Measurements from ENCODE around the gene CACNB4. TPM values are rescaled to one million over a fixed set of nuclear protein-coding genes. Genes with fewer than 3 reads are reported as not detected.
"Not testable (repeated sequence)": the region's sequence is repeated elsewhere in the genome, so short reads cannot be mapped to it uniquely, and the experiment has no call there.

The CACNB4 gene
- total RNA-seq, 1 experiment from 2014 or later, result 0.10 TPM

DNA sequence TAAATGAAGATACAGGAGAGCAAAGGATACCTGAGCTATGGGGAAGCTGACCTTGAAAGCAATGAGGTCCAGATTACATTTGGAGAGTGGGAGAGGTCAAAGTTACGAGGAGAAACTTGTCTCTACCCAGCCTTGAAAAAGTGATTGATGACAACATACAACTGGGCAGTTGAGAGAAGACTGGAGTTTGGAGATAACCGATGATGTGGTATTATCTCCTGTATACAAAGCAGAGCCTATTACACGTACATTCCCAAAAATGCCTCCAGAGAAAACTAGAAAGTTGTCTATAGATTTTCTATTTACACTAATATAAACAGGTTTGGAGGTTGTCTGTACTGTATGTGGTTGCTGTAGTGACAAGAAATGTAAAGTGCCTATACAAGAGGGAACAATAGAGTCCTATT is 299.0 kb downstream of the CACNB4 start:
- in situ Hi-C loops (cut with HindIII; ENCODE audit: low pct_unique_long_range_greater_than_20kb, low sequenced_read_pairs), result no loop called here

DNA sequence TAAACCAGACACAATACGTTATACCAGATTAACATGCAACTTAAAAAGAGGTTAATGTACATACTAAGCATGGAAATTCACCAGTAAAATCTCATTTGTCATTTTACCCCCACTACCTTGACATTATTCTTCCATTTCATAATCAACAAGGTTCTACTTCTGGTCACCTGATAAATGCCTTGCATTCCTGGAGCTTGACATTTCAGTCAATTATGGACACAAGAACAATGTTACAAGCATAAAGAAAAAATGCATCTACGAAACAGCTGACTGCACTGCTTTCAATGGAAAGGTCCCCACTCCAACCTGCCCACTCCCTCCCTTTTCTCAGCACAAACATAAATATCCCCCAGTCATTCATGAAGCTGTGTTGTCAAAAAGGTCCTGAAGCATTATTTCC is 302.1 kb downstream of the CACNB4 start:
- no peak for DNase-seq (ENCODE audit: low read depth)
- in situ Hi-C loops (cut with HindIII; ENCODE audit: low pct_unique_long_range_greater_than_20kb, low sequenced_read_pairs), result no loop called here

More for the DNA sequence above, 299.0 kb downstream of the CACNB4 start:
- no peak for DNase-seq (ENCODE audit: low read depth)

DNA sequence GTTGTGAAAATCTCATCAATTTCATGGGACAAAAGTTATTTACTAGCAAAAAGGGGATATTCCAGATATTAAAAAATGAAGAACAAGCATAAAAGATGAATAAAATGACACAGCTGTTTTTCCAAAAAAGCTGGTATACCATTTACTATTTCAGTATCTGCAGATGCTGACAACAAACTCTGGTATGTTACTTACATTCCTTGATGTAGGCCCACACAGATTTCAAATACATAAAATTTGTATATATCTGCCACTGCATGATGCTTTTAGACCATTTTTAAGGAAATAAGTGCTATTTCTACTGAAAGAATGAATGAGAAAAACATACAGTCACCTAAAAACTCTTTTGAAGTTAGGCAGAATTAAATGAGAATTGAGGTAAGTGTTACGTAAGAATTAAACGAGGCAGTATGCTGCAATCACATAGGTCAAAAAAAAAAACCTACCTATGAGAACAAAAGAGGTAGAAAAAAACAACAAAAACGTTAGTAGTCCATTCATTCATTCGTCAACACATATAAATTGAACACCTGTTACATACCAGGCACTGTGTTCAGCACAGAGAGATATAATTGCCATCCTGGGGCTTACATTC is 303.1 kb downstream of the CACNB4 start:
- DNase-seq (ENCODE audit: low read depth), result no peak
- in situ Hi-C loops (cut with HindIII; ENCODE audit: low pct_unique_long_range_greater_than_20kb, low sequenced_read_pairs), result no loop called here

DNA sequence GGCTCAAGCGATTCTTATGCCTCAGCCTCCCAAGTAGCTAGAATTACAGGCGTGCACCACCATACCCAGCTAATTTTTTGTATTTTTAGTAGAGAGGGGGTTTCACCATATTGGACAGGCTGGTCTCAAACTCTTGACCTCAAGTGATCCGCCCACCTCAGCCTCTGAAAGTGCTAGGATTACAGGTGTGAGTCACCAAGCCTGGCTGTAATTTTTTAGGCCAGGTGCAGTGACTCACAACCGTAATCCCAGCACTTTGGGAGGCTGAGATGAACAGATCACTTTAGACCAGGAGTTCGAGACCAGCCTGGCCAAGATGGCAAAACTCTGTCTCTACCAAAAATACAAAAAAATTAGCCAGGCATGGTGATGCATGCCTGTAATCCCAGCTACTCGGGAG is 304.4 kb downstream of the CACNB4 start:
- DNase-seq (ENCODE audit: low read depth); in situ Hi-C loops (cut with HindIII; ENCODE audit: low pct_unique_long_range_greater_than_20kb, low sequenced_read_pairs): not testable (repeated sequence)

DNA sequence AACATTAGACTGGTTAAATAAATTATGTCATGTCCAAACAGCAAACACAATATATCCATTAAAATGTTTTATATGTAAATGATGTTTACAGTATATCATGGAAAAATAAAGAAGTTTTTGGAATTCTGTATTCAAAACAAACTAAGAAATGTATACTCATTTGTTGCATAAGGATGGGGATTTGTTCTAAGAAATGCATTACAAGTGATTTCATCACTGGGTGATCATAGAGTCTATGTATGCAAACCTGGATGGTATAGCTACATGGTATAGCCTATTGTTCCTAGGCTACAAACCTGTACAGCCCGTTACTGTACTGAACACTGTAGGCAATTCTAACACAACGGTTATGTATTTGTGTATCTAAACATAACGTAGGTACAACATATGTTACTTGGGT is 305.7 kb downstream of the CACNB4 start:
- no peak for DNase-seq (ENCODE audit: low read depth)
- in situ Hi-C loops (cut with HindIII; ENCODE audit: low pct_unique_long_range_greater_than_20kb, low sequenced_read_pairs), result no loop called here

DNA sequence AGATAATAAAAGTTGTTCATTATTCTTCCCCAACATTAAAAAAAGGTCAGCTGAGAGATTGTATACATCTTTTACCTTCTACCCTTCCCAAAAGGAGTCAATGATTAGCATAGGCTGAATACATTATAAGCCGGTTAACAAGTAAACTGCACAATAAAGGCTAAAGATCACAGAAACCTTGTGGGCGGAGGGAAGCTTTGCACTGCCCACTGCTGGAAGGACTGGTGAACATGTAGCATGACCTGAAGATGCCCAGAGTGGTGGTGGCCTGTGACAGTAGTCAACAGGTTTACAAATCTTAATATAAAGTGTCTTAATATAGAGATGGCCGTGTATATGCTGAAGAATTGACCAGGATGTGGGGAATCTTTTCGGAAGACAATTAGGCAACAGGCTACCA is 306.3 kb downstream of the CACNB4 start:
- DNase-seq (ENCODE audit: low read depth), result no peak

DNA sequence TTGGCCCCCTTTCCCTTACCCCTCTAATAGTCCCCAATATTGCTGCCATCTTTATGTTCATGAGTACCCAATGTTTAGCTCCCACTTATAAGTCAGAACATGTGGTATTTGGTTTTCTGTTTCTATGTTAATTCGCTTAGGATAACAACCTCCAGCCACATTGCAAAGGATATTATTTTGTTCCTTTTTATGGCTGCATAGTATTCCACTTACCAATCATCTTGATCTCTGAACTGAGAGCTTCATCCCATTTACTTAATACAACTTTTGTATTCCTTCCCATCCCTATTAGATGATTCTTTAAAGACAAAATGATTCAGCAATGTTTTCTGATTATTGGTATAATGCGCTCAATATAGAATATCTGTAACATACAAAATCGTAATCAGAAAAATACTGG is 307.3 kb downstream of the CACNB4 start:
- DNase-seq (ENCODE audit: low read depth), result no peak
- in situ Hi-C loops (cut with HindIII; ENCODE audit: low pct_unique_long_range_greater_than_20kb, low sequenced_read_pairs), result no loop called here

More for the DNA sequence above, 306.3 kb downstream of the CACNB4 start:
- in situ Hi-C loops (cut with HindIII; ENCODE audit: low pct_unique_long_range_greater_than_20kb, low sequenced_read_pairs), result no loop called here

DNA sequence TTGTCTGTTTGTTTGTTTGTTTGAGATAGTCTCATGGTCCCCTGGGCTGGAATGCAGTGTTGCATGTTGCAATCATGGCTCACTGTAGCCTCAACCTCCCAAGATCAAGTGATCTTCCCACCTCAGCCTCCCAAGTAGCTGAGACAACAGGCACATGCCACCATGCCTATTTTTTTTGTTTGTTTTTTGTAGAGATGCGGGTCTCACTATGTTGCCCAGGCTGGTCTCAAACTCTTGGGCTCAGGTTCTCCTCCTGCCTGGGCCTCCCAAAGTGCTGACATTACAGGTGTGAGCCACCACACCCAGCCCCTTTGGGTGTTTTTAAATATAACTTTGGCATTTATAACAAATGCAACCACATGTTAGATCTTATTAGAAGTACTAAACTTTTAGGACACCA is 308.2 kb downstream of the CACNB4 start:
- in situ Hi-C loops (cut with HindIII; ENCODE audit: low pct_unique_long_range_greater_than_20kb, low sequenced_read_pairs), result no loop called here

DNA sequence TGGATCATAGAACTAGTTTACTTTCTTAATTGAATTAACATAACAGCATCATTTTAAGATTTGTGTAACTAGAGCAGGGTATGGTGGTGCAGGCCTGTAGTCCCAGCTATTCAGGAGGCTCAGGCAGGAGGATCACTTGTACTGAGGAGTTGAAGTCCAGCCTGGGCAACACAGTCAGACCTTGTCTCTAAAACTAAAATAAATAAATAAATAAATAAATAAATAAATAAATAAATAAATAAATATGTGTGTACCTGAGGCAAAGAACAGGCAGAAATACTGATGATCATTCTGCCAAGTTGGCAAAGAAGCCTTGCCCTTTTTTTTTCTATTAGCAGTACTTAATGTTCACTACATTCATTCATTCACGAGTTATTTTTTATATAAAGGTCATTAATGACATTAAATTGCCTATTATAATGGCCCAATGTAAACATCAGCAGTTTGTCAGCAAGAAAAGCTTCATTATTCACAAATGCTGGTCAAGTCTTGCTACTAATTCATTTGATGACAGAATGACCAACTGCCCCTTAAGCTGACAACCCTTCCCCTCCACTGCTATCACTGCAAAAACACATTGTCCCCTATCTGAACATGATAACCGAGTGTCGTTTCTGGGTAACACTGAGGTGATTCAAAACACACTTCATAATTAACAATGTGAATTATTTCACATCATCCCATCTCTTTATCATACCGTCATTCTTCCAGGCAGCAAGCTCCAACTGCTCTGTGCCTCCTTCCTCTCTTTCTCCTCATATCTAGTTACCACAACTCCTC is 309.6 kb downstream of the CACNB4 start:
- in situ Hi-C loops (cut with HindIII; ENCODE audit: low pct_unique_long_range_greater_than_20kb, low sequenced_read_pairs), result no loop called here
- DNase-seq (ENCODE audit: low read depth), result no peak

More for the DNA sequence above, 308.2 kb downstream of the CACNB4 start:
- DNase-seq (ENCODE audit: low read depth), result no peak

DNA sequence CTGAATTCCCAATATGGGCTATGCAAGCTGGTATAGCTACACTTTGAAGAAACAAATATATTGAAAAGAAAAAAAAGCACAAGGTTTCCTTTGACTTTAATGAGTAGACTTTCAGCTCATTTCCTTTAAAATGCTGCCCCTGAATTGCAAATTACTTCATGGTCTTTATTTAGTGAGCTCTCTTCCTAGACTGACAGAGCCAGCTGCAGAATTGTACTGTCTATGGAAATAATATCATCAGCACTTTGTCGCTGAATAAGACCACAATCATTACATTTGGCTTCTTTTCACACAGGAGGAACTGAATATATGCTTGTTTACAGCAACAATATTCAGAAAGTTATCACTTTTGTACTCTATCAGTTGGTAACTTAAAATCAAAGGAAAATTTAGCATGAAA is 312.4 kb downstream of the CACNB4 start:
- in situ Hi-C loops (cut with HindIII; ENCODE audit: low pct_unique_long_range_greater_than_20kb, low sequenced_read_pairs), result no loop called here
- no peak for DNase-seq (ENCODE audit: low read depth)

DNA sequence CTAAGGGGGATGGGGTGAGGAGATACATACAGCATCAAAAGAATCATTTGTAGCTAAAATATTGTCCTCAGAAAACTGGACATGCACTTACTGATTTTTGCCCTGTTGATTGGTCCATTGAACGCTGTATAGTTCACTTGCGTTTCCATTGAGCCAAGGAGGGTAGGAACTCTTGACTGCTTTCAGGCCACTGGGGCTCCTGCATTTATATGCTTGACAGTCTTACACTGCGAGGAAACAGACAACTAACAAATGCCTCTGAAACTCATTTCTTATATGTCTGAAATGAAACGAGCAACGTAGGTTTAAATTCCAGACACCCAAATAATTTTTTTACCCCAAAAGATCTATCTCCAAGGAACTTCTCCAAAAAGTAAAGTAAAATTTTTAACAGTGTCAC is 312.8 kb downstream of the CACNB4 start:
- no peak for DNase-seq (ENCODE audit: low read depth)
- in situ Hi-C loops (cut with HindIII; ENCODE audit: low pct_unique_long_range_greater_than_20kb, low sequenced_read_pairs), result no loop called here

DNA sequence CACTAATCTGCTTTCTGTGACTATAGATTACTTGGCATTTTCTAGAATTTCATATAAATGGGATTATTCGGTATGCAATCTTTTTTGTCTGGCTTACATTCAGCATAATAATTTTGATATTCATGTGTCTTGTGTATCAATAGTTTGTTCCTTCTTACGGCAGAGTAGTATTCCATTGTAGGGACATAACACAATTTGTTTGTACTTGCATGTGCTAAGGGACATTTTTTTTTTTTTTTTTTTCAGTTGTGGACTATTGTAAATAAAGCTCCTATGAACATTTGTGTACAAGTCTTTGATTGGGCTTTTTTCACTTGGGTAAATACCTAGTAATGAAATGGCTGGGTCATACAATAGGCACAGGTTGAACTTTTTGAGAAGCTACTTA is 315.7 kb downstream of the CACNB4 start:
- no peak for DNase-seq (ENCODE audit: low read depth)
- in situ Hi-C loops (cut with HindIII; ENCODE audit: low pct_unique_long_range_greater_than_20kb, low sequenced_read_pairs), result no loop called here

Other genes starting within 250 kb of the CACNB4 start
- 14.0 and 20.9 TPM in 2 replicates for gene STAM2, start 76.7 kb upstream of the CACNB4 start, total RNA-seq (2014; rRNA removed; shearing (Covaris generic); ENCODE audit: low replicate concordance)
- 15.8 and 16.4 TPM in 2 replicates for gene FMNL2, start 236.1 kb upstream of the CACNB4 start, total RNA-seq (2014; rRNA removed; shearing (Covaris generic); ENCODE audit: low replicate concordance)